ENCODE data around the gene POU2F3.

DNA sequence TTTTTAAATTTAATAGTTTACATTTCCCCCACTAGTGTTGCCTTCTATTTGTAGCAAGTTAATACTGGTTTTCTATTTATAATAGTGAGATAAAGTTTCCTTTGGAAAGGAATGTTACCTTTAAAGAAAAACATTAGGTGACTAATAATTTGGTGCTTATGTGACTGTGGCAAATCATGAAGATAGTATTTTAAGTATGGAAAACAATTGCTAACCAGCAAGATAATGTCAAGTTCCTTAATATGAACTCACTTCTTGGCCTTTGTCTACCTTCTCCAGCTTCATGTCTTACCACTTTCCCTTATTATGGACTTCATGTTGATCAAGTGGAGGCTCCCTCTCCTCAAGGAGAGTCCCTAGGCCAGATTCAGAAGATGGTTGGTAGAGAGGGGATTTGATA lies 123.5 kb downstream of the POU2F3 start:
- TF ChIP-seq, protein P1, sequence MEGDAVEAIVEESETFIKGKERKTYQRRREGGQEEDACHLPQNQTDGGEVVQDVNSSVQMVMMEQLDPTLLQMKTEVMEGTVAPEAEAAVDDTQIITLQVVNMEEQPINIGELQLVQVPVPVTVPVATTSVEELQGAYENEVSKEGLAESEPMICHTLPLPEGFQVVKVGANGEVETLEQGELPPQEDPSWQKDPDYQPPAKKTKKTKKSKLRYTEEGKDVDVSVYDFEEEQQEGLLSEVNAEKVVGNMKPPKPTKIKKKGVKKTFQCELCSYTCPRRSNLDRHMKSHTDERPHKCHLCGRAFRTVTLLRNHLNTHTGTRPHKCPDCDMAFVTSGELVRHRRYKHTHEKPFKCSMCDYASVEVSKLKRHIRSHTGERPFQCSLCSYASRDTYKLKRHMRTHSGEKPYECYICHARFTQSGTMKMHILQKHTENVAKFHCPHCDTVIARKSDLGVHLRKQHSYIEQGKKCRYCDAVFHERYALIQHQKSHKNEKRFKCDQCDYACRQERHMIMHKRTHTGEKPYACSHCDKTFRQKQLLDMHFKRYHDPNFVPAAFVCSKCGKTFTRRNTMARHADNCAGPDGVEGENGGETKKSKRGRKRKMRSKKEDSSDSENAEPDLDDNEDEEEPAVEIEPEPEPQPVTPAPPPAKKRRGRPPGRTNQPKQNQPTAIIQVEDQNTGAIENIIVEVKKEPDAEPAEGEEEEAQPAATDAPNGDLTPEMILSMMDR (IDR thresholded peaks at IDR 0.05), result no peak
- TF ChIP-seq POLR2A (IDR thresholded peaks at IDR 0.05), result no peak

Measured in body of pancreas (tissue), 4 donors.